ENCODE results near the gene PF4V1.

Gene PF4V1

GRCh38 chr4:73853246-73853704, at the start of gene PF4V1:
PF4V1 (plus strand) TSS chr4:73853296; CDS start chr4:73853363, 67 bp downstream.
- DNase-seq = no peak

GRCh38 chr4:73810191-73810590, 42.9 kb upstream of the PF4V1 start:
- DNase-seq = no peak

- DNase-seq = no peak
Observed at GRCh38 chr4:73811841-73812240, 41.3 kb upstream of the PF4V1 start.

GRCh38 chr4:73814679-73815078, 38.4 kb upstream of the PF4V1 start:
- DNase-seq = no peak

- no peak for DNase-seq
Observed at GRCh38 chr4:73815145-73815544, 38.0 kb upstream of the PF4V1 start.

GRCh38 chr4:73816814-73817213, 36.3 kb upstream of the PF4V1 start:
- no peak for DNase-seq

- DNase-seq = no peak
Observed at GRCh38 chr4:73817341-73817740, 35.8 kb upstream of the PF4V1 start.

- no peak for DNase-seq
Observed at GRCh38 chr4:73821325-73821724, 31.8 kb upstream of the PF4V1 start.

GRCh38 chr4:73822389-73822788, 30.7 kb upstream of the PF4V1 start:
- no peak for DNase-seq

GRCh38 chr4:73822812-73823504, 30.1 kb upstream of the PF4V1 start:
- no peak for DNase-seq

- no peak for DNase-seq
Observed at GRCh38 chr4:73823760-73824159, 29.3 kb upstream of the PF4V1 start.

- DNase-seq = no peak
Observed at GRCh38 chr4:73828956-73829355, 24.1 kb upstream of the PF4V1 start.

GRCh38 chr4:73831569-73831968, 21.5 kb upstream of the PF4V1 start:
- DNase-seq = no peak

GRCh38 chr4:73832651-73833237, 20.4 kb upstream of the PF4V1 start:
- no peak for DNase-seq

- no peak for DNase-seq
Observed at GRCh38 chr4:73836373-73837279, 16.5 kb upstream of the PF4V1 start, which contains the start of gene CXCL6. CXCL6 (plus strand) TSS chr4:73836678; CDS start chr4:73836751, 73 bp downstream.

GRCh38 chr4:73839071-73839470, 14.0 kb upstream of the PF4V1 start:
- no peak for DNase-seq

- no peak for DNase-seq
Observed at GRCh38 chr4:73839715-73840114, 13.4 kb upstream of the PF4V1 start.

GRCh38 chr4:73841243-73841925, 11.7 kb upstream of the PF4V1 start:
- DNase-seq = no peak

GRCh38 chr4:73842696-73843095, 10.4 kb upstream of the PF4V1 start:
- DNase-seq = no peak

GRCh38 chr4:73843369-73843768, 9.7 kb upstream of the PF4V1 start:
- DNase-seq = no peak

- no peak for DNase-seq
Observed at GRCh38 chr4:73844345-73844744, 8.8 kb upstream of the PF4V1 start.

- no peak for DNase-seq
Observed at GRCh38 chr4:73844806-73845205, 8.3 kb upstream of the PF4V1 start.
